GM12874 (cell line): Measurements from ENCODE around the gene NPPA.

Source experiments
- TF ChIP-seq, protein P1 (sequence below): IDR thresholded peaks from 2 replicates; pipeline ENCODE4 v1.5.1; 2011; ENCODE audit warnings: low read depth, mild to moderate bottlenecking, control low read depth, low read length, moderate library complexity; ENCODE audit not compliant: insufficient read depth

Gene NPPA

DNA sequence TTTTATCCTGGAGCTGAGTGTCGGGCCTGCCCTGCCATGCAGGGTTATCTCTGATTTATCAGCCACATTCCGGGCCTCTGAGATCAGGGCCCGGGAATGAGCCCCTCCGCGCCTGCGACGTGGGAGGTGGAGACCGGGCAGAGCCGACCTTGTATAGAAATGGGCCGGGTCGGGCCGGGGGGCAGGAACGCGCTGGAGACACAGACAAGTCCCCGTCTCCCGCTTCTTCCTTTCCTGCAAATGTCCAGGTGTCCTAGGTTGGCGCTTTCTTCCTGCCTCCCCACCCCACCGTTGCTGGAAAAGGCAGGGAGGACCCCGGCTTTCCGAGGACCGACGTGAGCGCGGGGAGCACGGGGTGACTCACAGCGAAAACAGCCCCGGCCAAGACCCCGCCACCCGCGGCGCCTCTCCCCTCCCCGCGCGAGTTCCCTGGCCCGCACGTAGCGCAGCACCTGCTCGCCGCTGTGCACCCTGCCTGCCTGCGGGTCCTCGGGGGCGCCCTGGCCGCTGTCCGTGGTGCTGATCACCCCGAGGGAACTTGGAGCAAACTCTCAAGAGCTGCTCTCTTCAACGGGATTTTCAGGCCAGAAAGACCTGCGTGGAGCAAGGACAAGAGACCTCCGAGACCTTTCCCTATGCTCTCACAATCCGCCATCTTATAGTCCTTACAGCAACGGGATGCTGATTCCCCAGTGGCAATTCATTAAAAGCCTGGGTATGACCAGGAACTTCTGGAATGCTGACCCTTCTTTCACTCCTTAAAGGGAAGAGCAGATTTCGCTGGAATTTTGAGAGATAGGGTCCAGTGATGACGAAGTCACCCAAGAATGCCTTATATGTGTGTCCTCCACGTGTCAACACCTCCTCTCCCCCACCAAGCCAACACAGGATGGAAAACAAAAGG is 11.6 kb upstream of the NPPA start:
- TF ChIP-seq, protein P1, sequence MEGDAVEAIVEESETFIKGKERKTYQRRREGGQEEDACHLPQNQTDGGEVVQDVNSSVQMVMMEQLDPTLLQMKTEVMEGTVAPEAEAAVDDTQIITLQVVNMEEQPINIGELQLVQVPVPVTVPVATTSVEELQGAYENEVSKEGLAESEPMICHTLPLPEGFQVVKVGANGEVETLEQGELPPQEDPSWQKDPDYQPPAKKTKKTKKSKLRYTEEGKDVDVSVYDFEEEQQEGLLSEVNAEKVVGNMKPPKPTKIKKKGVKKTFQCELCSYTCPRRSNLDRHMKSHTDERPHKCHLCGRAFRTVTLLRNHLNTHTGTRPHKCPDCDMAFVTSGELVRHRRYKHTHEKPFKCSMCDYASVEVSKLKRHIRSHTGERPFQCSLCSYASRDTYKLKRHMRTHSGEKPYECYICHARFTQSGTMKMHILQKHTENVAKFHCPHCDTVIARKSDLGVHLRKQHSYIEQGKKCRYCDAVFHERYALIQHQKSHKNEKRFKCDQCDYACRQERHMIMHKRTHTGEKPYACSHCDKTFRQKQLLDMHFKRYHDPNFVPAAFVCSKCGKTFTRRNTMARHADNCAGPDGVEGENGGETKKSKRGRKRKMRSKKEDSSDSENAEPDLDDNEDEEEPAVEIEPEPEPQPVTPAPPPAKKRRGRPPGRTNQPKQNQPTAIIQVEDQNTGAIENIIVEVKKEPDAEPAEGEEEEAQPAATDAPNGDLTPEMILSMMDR = peak; percentile 40

DNA sequence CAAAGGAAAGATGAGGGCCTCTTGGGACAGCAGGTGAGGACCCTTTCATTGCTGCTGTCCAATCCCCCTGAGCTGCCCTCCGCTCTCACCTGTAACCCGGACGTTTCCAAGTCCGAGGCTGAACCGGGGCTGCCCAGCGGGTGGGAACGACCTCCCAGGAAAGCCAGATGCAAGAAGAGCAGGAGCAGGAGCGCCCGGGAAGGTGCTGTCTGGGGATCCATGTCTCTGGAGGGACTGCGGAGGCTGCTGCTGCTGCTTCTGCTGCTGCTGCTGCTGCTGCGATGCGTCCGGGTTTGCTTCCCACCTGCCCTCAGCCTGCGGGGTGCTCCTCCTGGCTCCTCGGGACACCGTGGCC is 11.0 kb upstream of the NPPA start, which contains the start of gene NPPB:
Gene NPPB, minus strand, starts transcription at position 333 of the 355 bp plus-strand sequence. Its CDS starts 112 bp downstream, at position 221.
- TF ChIP-seq, protein P1 = no peak

DNA sequence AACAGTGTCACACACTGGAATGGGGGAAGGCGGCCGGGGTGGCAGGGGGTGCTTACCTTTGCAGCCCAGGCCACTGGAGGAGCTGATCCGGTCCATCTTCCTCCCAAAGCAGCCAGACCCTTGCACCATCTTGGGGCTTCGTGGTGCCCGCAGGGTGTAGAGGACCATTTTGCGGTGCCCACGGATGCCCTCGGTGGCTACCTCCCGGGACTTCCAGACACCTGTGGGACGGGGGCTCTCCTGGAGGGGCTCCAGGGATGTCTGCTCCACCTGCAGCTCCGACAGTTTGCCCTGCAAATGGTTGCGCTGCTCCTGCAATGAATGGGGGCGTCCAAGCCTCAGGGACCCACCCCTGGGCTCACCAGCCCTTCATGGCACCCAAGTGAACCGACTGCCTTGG is 10.6 kb upstream of the NPPA start:
- TF ChIP-seq, protein P1 = no peak

DNA sequence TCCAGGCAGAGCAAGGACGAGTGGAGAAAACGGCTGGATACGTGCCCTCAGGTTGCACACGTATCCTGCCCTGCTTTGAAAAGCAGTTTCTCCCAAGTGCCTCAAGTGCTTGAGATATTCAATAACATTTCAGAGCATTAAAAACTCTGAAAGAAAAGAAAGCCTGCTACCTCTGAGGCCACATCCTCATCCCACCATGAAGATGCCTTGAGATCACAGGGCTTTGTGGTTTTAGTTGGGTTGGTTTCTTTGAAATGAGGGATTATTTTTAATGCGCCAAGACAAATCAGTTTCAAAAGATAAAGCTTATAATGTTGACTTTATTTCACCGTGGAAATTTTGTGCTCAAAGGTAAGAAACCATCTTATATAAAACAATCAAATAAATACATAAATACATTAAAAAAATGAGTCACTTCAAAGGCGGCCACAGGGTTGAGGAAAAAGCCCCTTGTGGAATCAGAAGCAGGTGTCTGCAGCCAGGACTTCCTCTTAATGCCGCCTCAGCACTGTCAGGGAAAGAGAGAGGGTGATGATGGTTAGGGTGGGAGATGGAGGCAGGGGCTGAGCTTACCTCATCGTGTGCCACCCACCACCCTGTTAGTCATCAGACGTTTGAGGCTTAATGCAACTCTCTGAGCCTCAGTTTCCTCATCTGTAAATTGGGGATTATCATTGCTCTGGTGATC is 9.7 kb upstream of the NPPA start:
- TF ChIP-seq, protein P1 = no peak

DNA sequence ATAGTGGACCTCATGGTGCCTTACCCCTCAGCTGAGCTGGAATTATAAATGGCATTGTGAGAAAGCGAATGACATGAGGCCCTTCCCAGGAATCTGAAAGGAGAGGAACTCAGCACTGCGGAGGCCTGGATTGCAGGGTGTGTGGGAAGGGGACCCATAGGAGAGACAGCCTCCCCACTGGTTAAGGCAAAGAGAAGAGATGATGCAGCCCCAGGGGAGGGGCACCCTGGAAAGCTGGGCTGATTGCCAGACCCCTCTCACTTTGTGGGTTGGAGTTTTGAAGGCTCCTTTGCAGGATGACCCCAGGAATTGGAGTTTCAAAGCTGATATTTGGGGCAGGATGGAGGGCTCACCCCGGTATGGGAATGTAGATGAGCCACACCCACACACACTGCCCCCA is 9.1 kb upstream of the NPPA start:
- TF ChIP-seq, protein P1 = no peak

DNA sequence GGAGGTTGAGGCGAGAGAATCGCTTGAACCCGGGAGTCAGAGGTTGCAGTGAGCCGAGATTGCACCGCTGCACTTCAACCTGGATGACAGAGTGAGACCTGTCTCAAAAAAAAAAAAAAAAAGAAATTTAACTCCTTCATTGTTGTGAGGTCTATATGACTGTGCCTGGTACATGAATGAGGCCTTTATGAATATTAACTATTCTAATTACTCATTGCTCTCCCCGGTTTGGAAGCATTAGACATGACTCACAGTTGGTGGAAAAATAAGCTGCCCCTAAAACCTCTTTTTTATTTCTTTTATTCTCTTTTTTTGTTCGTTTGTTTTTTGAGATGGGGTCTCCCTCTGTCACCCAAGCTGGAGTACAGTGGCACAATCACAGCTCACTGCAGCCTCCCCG is 7.8 kb upstream of the NPPA start:
- TF ChIP-seq, protein P1 = no peak

DNA sequence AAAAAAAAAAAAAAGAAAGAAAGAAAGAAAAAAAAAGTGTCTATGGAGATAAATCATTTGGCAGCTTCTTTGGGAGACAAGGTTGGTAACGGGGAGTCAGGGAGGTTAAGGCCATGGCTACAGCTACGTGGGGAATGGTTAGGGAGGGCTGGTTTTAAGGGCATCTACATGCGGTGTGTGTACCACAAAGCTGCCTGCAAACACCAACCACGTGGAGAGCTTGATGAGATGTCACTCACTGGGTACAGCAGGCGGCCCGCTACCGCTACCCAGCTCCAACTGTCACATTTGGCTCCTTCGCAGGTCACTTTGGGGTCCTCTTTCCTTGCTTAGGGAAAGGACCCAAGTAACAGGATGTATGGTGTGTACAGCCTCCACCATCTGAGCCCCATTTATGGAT is 6.9 kb upstream of the NPPA start:
- TF ChIP-seq, protein P1 = no peak
